Duodenal mucosa (tissue), 2 donors: ENCODE results near the gene FHAD1.

Experiments
- H3K27ac ChIP-seq: one replicate; pipeline ENCODE4 v1.7.0; 2013; ENCODE audit warnings: low read depth, low read length
- H3K27me3 ChIP-seq, 2 donors: one replicate each; pipeline ENCODE4 v1.7.0; 2013; ENCODE audit warnings: low read length in 2 of 2, control low read depth in 1 of 2; ENCODE audit not compliant: insufficient read depth in 2 of 2, control insufficient read depth in 1 of 2
- H3K36me3 ChIP-seq, 2 donors: one replicate each; pipeline ENCODE4 v1.7.0; 2013; ENCODE audit warnings: low read length in 2 of 2, control low read depth in 1 of 2; ENCODE audit not compliant: insufficient read depth in 2 of 2, control insufficient read depth in 1 of 2
- H3K4me1 ChIP-seq, 2 donors: one replicate each; pipeline ENCODE4 v1.7.0; 2013; ENCODE audit warnings: low read length in 2 of 2, control low read depth in 1 of 2; ENCODE audit not compliant: insufficient read depth in 2 of 2, control insufficient read depth in 1 of 2
- H3K4me3 ChIP-seq, 2 donors: one replicate each; pipeline ENCODE4 v1.7.0; 2013; ENCODE audit warnings: low read length in 2 of 2, low read depth in 1 of 2
- H3K9ac ChIP-seq, 2 donors: one replicate each; pipeline ENCODE4 v1.7.0; 2013; ENCODE audit warnings: low read length in 2 of 2, low read depth in 1 of 2
- H3K9me3 ChIP-seq, 2 donors: one replicate each; pipeline ENCODE4 v1.7.0; 2013; ENCODE audit warnings: low read length in 2 of 2, control low read depth in 1 of 2; ENCODE audit not compliant: control insufficient read depth in 1 of 2

Gene FHAD1

GRCh38 chr1:15343729-15344128, 96.7 kb downstream of the FHAD1 start:
- no peaks in the 10 kb centered on the region for H3K27me3 ChIP-seq
- no peak overlapping the region for H3K9ac ChIP-seq
- H3K36me3 ChIP-seq: no peaks in the 10 kb centered on the region
- H3K27ac ChIP-seq: no peak overlapping the region
- H3K4me1 ChIP-seq: peaks cover 33 to 48% of the 10 kb centered on the region in 2 donors
- H3K9me3 ChIP-seq: no peaks in the 10 kb centered on the region
- H3K4me3 ChIP-seq: no peak overlapping the region

GRCh38 chr1:15344380-15344779, 97.4 kb downstream of the FHAD1 start:
- Histone ChIP-seq H3K27me3 (no peaks in the 10 kb centered on the region), H3K27ac (no peak overlapping the region), H3K9me3 (no peaks in the 10 kb centered on the region), H3K9ac (no peak overlapping the region), H3K4me1 (peaks cover 29 to 44% of the 10 kb centered on the region in 2 donors), H3K36me3 (no peaks in the 10 kb centered on the region), H3K4me3 (no peak overlapping the region)

GRCh38 chr1:15344800-15345704, 98.0 kb downstream of the FHAD1 start:
- Histone ChIP-seq H3K36me3 (no peaks in the 10 kb centered on the region), H3K4me3 (peak overlapping the region in 1 of 2 donors; percentile 23), H3K27me3 (no peaks in the 10 kb centered on the region), H3K27ac (no peak overlapping the region), H3K4me1 (peaks cover 34 to 43% of the 10 kb centered on the region in 2 donors), H3K9me3 (no peaks in the 10 kb centered on the region), H3K9ac (no peak overlapping the region)

GRCh38 chr1:15345705-15346345, 98.8 kb downstream of the FHAD1 start:
- Histone ChIP-seq H3K9me3 (no peaks in the 10 kb centered on the region), H3K4me1 (peaks cover 41 to 45% of the 10 kb centered on the region in 2 donors), H3K4me3 (peak overlapping the region; percentile 23 to 50), H3K36me3 (no peaks in the 10 kb centered on the region), H3K27me3 (no peaks in the 10 kb centered on the region), H3K9ac (peak overlapping the region; percentile 14 to 33), H3K27ac (no peak overlapping the region)

GRCh38 chr1:15346346-15347030, 99.5 kb downstream of the FHAD1 start:
- H3K9ac ChIP-seq: peak overlapping the region; percentile 14 to 33
- no peak overlapping the region for H3K27ac ChIP-seq
- no peaks in the 10 kb centered on the region for H3K27me3 ChIP-seq
- H3K4me1 ChIP-seq: peaks cover 44% of the 10 kb centered on the region in 2 donors
- no peaks in the 10 kb centered on the region for H3K36me3 ChIP-seq
- no peaks in the 10 kb centered on the region for H3K9me3 ChIP-seq
- H3K4me3 ChIP-seq: no peak overlapping the region

- Histone ChIP-seq H3K27ac (no peak overlapping the region), H3K9ac (no peak overlapping the region), H3K9me3 (no peaks in the 10 kb centered on the region), H3K4me1 (peaks cover 43 to 48% of the 10 kb centered on the region in 2 donors), H3K4me3 (no peak overlapping the region), H3K27me3 (no peaks in the 10 kb centered on the region), H3K36me3 (no peaks in the 10 kb centered on the region)
These were observed 100.2 kb downstream of the FHAD1 start for GRCh38 chr1:15347182-15347581.

- Histone ChIP-seq H3K4me1 (peaks cover 47 to 56% of the 10 kb centered on the region in 2 donors), H3K36me3 (no peaks in the 10 kb centered on the region), H3K27ac (no peak overlapping the region), H3K9me3 (no peaks in the 10 kb centered on the region), H3K9ac (no peak overlapping the region), H3K27me3 (no peaks in the 10 kb centered on the region), H3K4me3 (no peak overlapping the region)
These were observed 101.6 kb downstream of the FHAD1 start for GRCh38 chr1:15348648-15349047.

- H3K27ac ChIP-seq: no peak overlapping the region
- no peaks in the 10 kb centered on the region for H3K9me3 ChIP-seq
- peaks cover 49 to 56% of the 10 kb centered on the region in 2 donors for H3K4me1 ChIP-seq
- no peaks in the 10 kb centered on the region for H3K36me3 ChIP-seq
- no peak overlapping the region for H3K9ac ChIP-seq
- H3K4me3 ChIP-seq: no peak overlapping the region
- H3K27me3 ChIP-seq: no peaks in the 10 kb centered on the region
These were observed 102.1 kb downstream of the FHAD1 start for GRCh38 chr1:15349133-15349532.

GRCh38 chr1:15350151-15350550, 103.1 kb downstream of the FHAD1 start:
- Histone ChIP-seq H3K36me3 (no peaks in the 10 kb centered on the region), H3K27me3 (no peaks in the 10 kb centered on the region), H3K4me1 (peaks cover 56% of the 10 kb centered on the region in 2 donors), H3K9me3 (no peaks in the 10 kb centered on the region), H3K9ac (peak overlapping the region; percentile 27 to 35), H3K27ac (no peak overlapping the region), H3K4me3 (no peak overlapping the region)
